Stomach smooth muscle (tissue), 2 donors: ENCODE measurements around the gene UNC5B.

Experiments used
- H3K27ac ChIP-seq: one replicate; pipeline ENCODE4 v1.7.0; 2013; ENCODE audit warnings: mild to moderate bottlenecking, low read length, inconsistent platforms
- H3K27me3 ChIP-seq, 2 donors: one replicate each; pipeline ENCODE4 v1.7.0; 2013; ENCODE audit warnings: low read length in 2 of 2; ENCODE audit not compliant: insufficient read depth in 2 of 2, control insufficient read depth in 1 of 2
- H3K36me3 ChIP-seq, 2 donors: one replicate each; pipeline ENCODE4 v1.7.0; 2013; ENCODE audit warnings: low read length in 2 of 2; ENCODE audit not compliant: control insufficient read depth in 2 of 2, insufficient read depth in 2 of 2
- H3K4me1 ChIP-seq: one replicate; pipeline ENCODE4 v1.7.0; 2013; ENCODE audit warnings: low read length; ENCODE audit not compliant: control insufficient read depth, insufficient read depth
- H3K4me3 ChIP-seq, 2 donors: one replicate each; pipeline ENCODE4 v1.7.0; 2013; ENCODE audit warnings: low read length in 2 of 2
- H3K9ac ChIP-seq, 2 donors: one replicate each; pipeline ENCODE4 v1.7.0; 2013; ENCODE audit warnings: low read length in 2 of 2, mild to moderate bottlenecking in 1 of 2
- H3K9me3 ChIP-seq, 2 donors: one replicate each; pipeline ENCODE4 v1.7.0; 2013; ENCODE audit warnings: low read length in 2 of 2; ENCODE audit not compliant: control insufficient read depth in 2 of 2
- donor health status: healthy.
- donor health status: Pancreatic carcinoma.

Gene UNC5B

DNA sequence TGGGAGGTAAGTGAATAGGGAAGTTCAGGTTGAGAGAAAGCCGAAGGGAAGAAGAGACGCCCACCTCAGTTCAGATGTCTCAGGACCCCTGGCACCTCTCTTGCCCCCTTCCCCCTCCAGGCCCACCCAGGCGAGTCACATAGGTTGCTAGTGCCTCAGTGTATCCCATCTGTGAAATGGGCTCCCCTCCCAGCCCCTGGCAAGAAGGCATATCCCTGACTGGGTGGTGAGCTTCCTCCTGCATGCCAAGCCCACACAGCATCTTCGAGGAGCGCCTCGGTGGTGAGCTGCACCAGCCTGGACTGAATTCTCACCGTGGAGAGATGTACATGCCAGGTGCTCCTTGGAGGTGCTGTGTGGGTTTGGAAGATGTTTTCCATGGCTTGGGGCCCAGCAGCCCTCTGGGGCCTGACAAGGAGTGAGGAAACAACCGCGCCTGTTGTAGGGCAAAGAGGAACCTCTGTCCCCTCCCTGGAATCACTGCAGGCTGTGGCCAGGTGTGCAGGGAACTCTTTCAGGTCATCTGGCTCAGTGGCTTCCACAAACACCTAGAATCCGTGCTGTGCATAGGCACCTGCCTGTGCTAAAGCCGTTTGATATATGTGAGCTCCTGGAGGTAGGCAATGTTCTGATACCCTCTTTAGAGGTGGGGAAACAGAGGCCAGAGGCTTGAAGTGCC, 45.1 kb downstream of the UNC5B start:
- peaks cover 51% of the 10 kb centered on the region for H3K4me1 ChIP-seq
- no peaks in the 10 kb centered on the region for H3K9me3 ChIP-seq
- H3K36me3 ChIP-seq: no peaks in the 10 kb centered on the region
- H3K27me3 ChIP-seq: no peaks in the 10 kb centered on the region
- no peak overlapping the region for H3K9ac ChIP-seq
- H3K4me3 ChIP-seq: no peak overlapping the region
- no peak overlapping the region for H3K27ac ChIP-seq

DNA sequence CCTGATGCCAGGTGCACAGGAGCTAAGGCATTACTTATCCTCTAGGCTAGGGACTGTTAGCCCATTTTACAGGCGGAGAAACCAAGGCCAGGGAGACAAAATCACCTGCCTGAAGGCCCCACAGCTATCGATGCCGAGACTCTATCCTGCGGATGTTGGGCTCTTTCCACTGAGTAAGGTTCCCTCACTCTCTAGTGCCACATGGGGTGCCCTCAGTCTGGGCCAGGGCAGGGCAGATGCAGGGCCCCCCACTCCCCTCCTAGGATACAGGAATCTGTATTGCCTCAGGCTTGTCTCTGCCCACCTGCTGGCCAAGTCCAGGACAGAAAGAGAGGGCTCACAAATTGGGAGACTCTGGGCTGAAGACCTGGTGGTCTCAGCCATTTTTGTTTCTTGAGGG, 45.7 kb downstream of the UNC5B start:
- H3K27ac ChIP-seq: no peak overlapping the region
- H3K9me3 ChIP-seq: no peaks in the 10 kb centered on the region
- no peaks in the 10 kb centered on the region for H3K36me3 ChIP-seq
- H3K9ac ChIP-seq: no peak overlapping the region
- H3K4me3 ChIP-seq: no peak overlapping the region
- no peaks in the 10 kb centered on the region for H3K27me3 ChIP-seq
- peaks cover 55% of the 10 kb centered on the region for H3K4me1 ChIP-seq

DNA sequence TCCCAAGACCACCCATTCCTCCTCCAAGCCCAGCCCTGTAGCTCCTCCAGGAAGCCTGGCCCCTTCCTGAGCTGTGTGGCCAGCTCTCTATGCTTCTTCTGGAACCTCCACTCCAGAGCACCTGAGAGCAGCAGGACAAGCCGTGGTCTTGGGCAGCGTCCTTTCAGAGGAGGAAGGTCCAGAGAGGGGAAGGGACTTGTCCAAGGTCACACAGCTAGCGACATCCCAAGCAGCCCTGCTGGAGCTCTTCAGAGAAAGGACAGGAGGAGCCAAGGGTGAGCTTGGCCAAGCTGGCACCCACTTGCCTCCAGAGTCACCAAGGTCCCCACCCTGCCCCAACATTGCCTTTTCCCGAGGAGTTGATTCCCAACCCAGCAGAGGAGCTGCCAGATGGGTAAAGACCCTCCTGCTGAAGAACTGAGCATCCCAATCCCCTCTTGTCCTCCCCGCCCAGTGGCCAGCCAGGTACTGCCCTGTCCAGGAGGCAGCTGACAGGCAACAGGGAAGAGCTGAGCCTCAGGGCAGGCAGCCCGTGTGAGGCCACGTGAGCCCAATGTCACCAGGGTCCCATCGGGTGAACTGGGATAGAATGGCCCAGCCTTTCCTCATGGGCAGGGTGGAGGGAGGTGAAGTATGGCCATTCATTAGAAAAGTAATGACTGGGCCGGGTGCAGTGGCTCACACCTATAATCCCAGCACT, 46.2 kb downstream of the UNC5B start:
- Histone ChIP-seq H3K9me3 (no peaks in the 10 kb centered on the region), H3K27me3 (no peaks in the 10 kb centered on the region), H3K27ac (no peak overlapping the region), H3K36me3 (no peaks in the 10 kb centered on the region), H3K9ac (no peak overlapping the region), H3K4me1 (peaks cover 55% of the 10 kb centered on the region), H3K4me3 (no peak overlapping the region)

DNA sequence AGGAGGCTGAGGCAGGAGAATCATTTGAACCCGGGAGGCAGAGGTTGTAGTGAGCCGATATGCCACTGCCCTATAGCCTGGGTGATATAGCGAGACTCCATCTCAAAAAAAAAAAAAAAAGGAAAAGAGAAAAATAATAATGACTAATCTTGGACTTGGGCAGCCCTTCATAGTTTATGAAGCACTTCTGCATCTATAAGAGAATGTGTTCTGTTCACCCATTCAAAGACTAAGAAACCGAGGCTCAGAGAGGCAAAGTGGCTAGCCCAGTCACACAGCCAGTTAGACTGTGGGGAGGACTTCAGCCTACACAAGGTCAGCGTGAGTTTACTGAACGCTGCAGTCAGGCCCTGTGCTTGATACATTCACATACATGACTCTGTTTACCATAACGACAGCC, 46.9 kb downstream of the UNC5B start:
- Histone ChIP-seq H3K27ac (peak overlapping the region; percentile 58), H3K9me3 (no peaks in the 10 kb centered on the region), H3K4me1 (peaks cover 55% of the 10 kb centered on the region), H3K27me3 (no peaks in the 10 kb centered on the region), H3K4me3 (no peak overlapping the region), H3K36me3 (no peaks in the 10 kb centered on the region), H3K9ac (no peak overlapping the region)

DNA sequence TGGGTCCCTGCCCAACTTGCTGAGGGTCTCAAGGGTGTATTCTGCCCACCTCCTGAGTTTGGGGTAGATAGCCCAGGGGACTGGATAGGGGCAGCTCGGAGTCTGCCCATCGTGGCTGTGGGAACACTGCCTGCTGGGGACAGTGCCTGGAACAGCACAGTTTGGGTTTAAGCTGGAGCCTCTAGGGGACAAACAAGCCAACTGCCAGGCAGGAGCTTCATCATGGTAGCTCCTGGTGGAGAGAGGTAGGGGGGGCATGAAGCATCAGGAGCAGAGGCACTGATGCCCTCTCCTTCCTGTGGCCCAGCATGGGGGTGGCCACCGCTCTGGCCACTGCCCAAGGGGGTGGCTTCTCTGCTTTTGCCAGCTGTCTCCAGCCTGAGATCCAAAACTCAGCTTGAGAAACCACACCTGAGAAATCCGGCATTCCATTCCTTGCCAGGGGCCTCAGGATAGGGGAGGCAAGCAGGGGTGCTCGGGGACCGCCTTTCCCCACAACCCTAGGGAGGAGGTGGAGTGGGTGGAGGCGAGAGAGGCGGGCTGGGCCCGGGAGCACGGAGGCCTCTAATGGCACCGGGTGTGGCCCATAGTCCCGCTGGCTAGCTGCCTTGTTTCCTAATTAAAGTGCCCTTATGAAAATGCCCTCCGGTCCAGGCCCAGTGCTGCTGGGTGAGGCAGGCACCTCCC, 47.6 kb downstream of the UNC5B start:
- H3K4me3 ChIP-seq: no peak overlapping the region
- peak overlapping the region in 1 of 2 donors; percentile 13 for H3K9ac ChIP-seq

DNA sequence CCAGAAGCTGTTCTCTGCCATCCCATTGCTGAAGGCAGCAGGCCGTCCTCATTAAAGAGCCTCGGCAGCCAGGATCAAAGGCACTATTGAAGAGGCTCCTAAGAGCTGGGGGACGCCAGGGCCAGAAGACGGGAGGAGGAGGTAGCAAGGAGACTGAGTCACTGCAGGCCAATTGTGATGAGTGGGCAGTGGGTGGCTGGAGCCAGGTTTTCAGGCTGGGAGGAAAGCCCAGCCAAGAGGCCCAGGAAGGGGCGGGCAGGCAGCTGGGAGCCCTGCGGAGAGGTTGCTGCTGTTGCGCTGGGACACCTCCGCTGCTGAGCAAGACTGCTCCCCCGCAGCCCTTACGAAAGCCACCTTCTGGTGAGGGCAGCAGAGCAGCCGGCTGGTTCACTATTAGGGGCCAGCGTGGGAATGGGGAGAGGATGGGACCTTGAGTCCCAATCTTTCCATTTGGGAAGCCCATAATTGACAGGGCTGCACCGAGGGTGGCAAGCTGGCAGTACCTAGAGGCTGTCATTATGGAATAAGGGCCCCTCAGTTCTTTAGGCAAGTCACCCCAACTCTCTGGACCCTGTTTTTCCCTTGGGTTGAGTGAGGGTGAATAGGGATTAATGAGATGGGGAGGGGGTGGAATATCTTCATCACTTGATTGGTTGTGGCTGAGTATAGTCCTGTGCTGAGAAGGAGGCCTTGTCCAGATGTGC, 48.4 kb downstream of the UNC5B start:
- Histone ChIP-seq H3K4me3 (no peak overlapping the region), H3K9ac (peak overlapping the region in 1 of 2 donors; percentile 13), H3K4me1 (peaks cover 49% of the 10 kb centered on the region), H3K9me3 (no peaks in the 10 kb centered on the region), H3K36me3 (no peaks in the 10 kb centered on the region), H3K27ac (peak overlapping the region; percentile 58), H3K27me3 (no peaks in the 10 kb centered on the region)

More for the DNA sequence above, 47.6 kb downstream of the UNC5B start:
- Histone ChIP-seq H3K4me1 (peaks cover 50% of the 10 kb centered on the region), H3K27ac (peak overlapping the region; percentile 58), H3K27me3 (no peaks in the 10 kb centered on the region), H3K9me3 (no peaks in the 10 kb centered on the region), H3K36me3 (no peaks in the 10 kb centered on the region)

DNA sequence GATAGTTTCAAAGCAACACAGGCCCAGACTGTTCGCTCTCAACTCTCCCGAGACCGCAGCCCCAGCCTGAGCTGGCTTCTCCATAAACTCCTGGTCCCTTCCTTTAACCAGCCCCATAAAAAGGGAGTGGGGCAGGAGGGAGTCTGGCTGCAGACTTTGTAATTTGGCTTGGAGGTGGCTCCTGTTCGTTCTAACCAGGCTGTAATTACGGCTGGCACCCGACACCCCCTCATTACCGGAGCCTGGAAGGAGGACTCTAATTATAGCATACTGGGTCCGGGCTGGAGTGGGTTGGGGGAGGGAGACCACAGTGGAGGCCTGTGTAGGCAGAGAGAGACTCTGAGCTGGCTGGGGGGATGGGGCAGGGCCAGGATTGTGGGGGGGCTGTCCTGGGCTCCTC, 49.7 kb downstream of the UNC5B start:
- Histone ChIP-seq H3K4me3 (no peak overlapping the region), H3K27me3 (no peaks in the 10 kb centered on the region), H3K27ac (no peak overlapping the region), H3K9me3 (no peaks in the 10 kb centered on the region), H3K36me3 (no peaks in the 10 kb centered on the region), H3K4me1 (peaks cover 55% of the 10 kb centered on the region), H3K9ac (no peak overlapping the region)

DNA sequence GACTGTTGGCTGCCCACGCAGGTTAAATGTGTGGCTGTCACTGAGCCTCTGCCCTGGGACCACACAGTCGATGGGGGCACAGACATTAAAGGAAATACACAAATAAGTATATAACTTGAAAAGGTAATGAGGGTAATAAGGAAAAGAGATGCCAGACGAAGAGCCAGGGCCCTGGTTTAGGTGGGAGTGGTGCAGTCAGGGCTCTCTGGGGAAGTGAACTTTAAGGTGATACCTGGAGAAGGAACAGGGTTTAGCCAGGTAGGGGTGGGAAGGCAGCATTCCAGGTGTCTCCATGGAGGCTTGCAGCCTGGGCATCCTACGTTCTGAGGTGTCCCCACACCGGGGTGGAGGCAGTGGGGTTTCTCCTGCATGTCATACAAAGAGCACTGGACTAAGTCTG, 50.4 kb downstream of the UNC5B start:
- Histone ChIP-seq H3K27ac (peak overlapping the region; percentile 18), H3K4me1 (peaks cover 62% of the 10 kb centered on the region), H3K9ac (no peak overlapping the region), H3K36me3 (no peaks in the 10 kb centered on the region), H3K9me3 (no peaks in the 10 kb centered on the region), H3K4me3 (no peak overlapping the region), H3K27me3 (no peaks in the 10 kb centered on the region)

DNA sequence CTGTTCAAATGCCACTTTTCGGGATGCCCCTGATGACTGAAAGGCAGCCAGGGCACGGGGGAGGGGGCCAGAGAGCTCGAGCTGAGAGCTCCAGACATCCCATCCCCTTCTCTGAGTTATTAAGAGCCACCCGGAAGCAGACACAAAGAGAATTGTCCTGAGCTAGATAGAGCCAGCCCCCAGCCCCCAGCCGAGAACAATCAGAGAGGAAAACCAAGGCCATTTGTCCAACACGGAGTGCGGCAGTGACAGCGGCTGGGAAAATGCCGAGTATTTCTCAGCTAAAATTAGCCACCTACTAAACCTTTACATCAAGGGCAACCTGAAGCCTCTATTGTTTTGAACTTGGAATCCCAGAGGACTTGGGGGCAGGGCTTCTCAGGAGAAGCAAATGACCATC, 51.0 kb downstream of the UNC5B start:
- Histone ChIP-seq H3K36me3 (no peaks in the 10 kb centered on the region), H3K9ac (no peak overlapping the region), H3K4me1 (peaks cover 68% of the 10 kb centered on the region), H3K9me3 (no peaks in the 10 kb centered on the region), H3K27ac (peak overlapping the region; percentile 18), H3K27me3 (no peaks in the 10 kb centered on the region), H3K4me3 (no peak overlapping the region)

DNA sequence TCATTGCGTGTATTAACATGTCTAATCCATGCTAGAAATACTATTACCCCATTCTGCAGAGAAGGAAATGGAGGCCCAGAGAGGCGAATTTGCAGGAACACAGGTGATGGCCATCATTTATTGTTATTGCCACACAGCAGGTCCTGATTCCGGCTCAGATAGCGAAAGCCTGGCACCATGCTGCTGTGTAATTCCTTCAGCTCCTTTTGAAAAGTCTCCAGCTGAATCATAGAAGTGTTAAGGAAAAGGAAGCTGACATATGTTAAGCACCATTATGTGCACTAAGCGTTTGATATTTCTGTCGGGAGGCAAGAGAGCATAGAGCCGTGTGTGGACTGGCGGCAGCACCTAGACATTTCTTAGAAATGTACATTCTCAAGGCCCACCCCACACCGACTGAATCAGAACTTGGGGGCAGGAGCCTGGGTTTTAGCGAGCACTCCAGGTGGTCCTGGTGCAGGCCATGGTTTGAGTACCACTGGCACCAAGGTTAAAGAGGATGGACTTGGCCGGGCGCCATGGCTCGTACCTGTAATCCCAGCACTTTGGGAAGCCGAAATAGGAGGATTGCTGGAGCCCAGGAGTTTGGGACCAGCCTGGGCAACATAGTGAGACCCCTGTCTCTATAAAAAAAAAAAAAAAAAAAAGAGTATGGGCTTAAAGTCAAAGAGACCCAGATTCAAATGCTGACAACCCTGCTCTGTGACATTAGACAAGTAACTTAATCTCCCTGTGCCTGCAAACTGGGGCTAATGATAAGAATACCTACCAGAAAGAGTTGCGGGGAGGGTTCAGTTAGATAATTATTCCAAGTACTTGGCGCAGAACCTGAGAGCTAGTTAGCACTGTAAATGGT, 52.2 kb downstream of the UNC5B start:
- H3K9ac ChIP-seq: no peak overlapping the region
- no peak overlapping the region for H3K4me3 ChIP-seq
- no peak overlapping the region for H3K27ac ChIP-seq
- H3K4me1 ChIP-seq: peaks cover 80% of the 10 kb centered on the region
- H3K27me3 ChIP-seq: no peaks in the 10 kb centered on the region
- no peaks in the 10 kb centered on the region for H3K9me3 ChIP-seq
- no peaks in the 10 kb centered on the region for H3K36me3 ChIP-seq
